ENCODE measurements around the gene FGD1. TPM values are rescaled to one million over a fixed set of nuclear protein-coding genes. Genes with fewer than 3 reads are reported as not detected.

Gene FGD1
- total and polyA plus RNA-seq, 8 donors = 5.3 to 21.2 (median 17.0) TPM

- H3K36me3 ChIP-seq = no peaks in the 10 kb centered on the region
- no peak overlapping the region for H3K4me3 ChIP-seq
- intact Hi-C loops (cut with DNase I) = no loop called here
- peaks cover 0 to 11% of the 10 kb centered on the region in 2 donors for H3K27me3 ChIP-seq
- H3K9me3 ChIP-seq = no peaks in the 10 kb centered on the region
- no peak overlapping the region for H3K27ac ChIP-seq
- H3K4me1 ChIP-seq = no peaks in the 10 kb centered on the region
- DNase-seq (no peak), ATAC-seq (no peak)
- no peak for TF ChIP-seq CTCF (IDR thresholded peaks at IDR 0.05)
Observed at GRCh38 chrX:54416965-54417364, 79.1 kb downstream of the FGD1 start.

GRCh38 chrX:54415534-54416350 lies 80.3 kb downstream of the FGD1 start:
- no peak for ATAC-seq
- TF ChIP-seq CTCF (IDR thresholded peaks at IDR 0.05) = no peak
- no peak for DNase-seq
- Histone ChIP-seq H3K27me3 (peaks cover 0 to 11% of the 10 kb centered on the region in 2 donors), H3K4me3 (no peak overlapping the region), H3K27ac (no peak overlapping the region), H3K9me3 (no peaks in the 10 kb centered on the region), H3K36me3 (no peaks in the 10 kb centered on the region), H3K4me1 (no peaks in the 10 kb centered on the region)
- intact Hi-C loops (cut with DNase I) = no loop called here

DNA sequence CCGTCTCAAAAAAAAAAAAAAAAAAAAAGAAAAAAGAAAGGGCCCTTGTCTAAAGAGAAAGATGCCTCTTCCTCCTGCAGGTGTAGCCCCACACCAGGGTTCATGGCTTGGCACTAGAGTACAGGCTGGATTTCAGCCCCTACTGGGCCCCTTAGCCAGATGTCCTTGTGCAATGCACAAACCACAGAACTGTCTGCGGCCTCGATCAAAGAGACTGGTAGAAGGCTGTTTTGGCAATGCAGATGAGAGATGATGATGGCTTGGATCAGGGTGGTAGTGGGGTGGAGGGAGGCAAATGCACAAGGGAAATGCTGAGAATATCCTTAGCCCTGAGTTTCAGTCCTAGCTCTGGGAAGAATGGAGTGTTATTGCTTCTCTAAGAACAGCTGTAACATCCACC lies 82.3 kb downstream of the FGD1 start:
- Histone ChIP-seq H3K27ac (no peak overlapping the region), H3K4me1 (no peaks in the 10 kb centered on the region), H3K36me3 (no peaks in the 10 kb centered on the region), H3K9me3 (no peaks in the 10 kb centered on the region), H3K4me3 (no peak overlapping the region), H3K27me3 (peaks cover 0 to 11% of the 10 kb centered on the region in 2 donors)
- intact Hi-C loops (cut with DNase I) = no loop called here
- ATAC-seq (no peak), DNase-seq (no peak)
- no peak for TF ChIP-seq CTCF (IDR thresholded peaks at IDR 0.05)

DNA sequence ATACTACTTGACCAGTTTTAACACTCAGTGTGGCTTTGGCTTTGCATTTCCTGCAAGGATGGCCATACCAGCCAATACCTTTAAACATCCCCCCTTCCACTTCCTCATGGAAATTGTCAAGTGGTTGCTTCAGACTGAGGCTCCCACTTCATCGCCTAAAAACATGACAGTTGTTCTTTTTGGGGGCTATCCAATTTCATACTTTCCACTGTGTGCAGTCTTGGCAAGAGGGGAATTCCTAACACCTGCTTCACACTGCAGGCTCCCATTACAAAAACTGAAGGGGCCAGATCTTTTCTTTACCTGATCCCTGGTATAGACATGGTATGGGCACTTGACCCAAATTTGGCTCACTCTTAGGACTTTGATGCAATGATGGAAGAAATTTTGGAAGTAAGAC lies 84.3 kb downstream of the FGD1 start:
- no peak overlapping the region for H3K4me3 ChIP-seq
- H3K27ac ChIP-seq = no peak overlapping the region
- ATAC-seq (no peak), DNase-seq (no peak)
- intact Hi-C loops (cut with DNase I) = no loop called here
- no peaks in the 10 kb centered on the region for H3K9me3 ChIP-seq
- no peak for TF ChIP-seq CTCF (IDR thresholded peaks at IDR 0.05)
- H3K36me3 ChIP-seq = no peaks in the 10 kb centered on the region
- H3K27me3 ChIP-seq = peaks cover 0 to 11% of the 10 kb centered on the region in 2 donors
- H3K4me1 ChIP-seq = no peaks in the 10 kb centered on the region

DNA sequence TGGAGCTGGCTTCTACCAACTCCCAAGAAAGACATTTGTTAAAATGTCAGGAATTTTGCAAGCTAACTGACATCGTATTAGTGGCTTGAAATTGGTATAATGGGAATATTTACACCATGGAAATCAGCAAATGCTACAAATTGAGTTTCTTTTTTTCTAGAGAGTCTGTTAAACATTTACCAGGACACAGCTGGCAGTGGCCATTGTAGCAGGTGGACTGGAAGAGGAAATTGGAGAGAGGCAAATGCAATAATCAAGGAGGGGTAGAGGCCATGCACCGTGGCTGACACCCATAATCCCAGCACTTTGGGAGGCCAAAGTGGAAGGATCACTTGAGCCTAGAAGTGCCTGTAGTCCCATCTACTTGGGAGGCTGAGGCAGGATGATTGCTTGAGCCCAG lies 88.8 kb downstream of the FGD1 start:
- ATAC-seq (no peak), DNase-seq (no peak)
- no peaks in the 10 kb centered on the region for H3K27me3 ChIP-seq
- no peak overlapping the region for H3K27ac ChIP-seq
- H3K4me1 ChIP-seq = no peaks in the 10 kb centered on the region
- no peak overlapping the region for H3K4me3 ChIP-seq
- intact Hi-C loops (cut with DNase I) = no loop called here
- no peaks in the 10 kb centered on the region for H3K9me3 ChIP-seq
- TF ChIP-seq CTCF (IDR thresholded peaks at IDR 0.05) = no peak
- no peaks in the 10 kb centered on the region for H3K36me3 ChIP-seq

All from left lung (tissue), 10 donors.